Endothelial cell (in vitro differentiated cells): ENCODE data around the gene FIG4. TPM values are rescaled to one million over a fixed set of nuclear protein-coding genes. Genes with fewer than 3 reads are reported as not detected.

ENCODE experiments used
- DNase-seq: peaks from one replicate; pipeline ENCODE4 v3.0.0; 2021; ENCODE audit warnings: low spot score
- H3K27ac Mint-ChIP-seq: one replicate; pipeline ENCODE4 v1.8.0; 2021; ENCODE audit warnings: mixed read lengths, inconsistent platforms; ENCODE audit not compliant: unreplicated experiment
- H3K27me3 Mint-ChIP-seq: one replicate; pipeline ENCODE4 v1.8.0; 2021; ENCODE audit warnings: mild to moderate bottlenecking, moderate library complexity, mixed read lengths, inconsistent platforms; ENCODE audit not compliant: unreplicated experiment
- H3K36me3 Mint-ChIP-seq: one replicate; pipeline ENCODE4 v1.8.0; 2021; ENCODE audit warnings: mild to moderate bottlenecking, low read depth, mixed read lengths, inconsistent platforms; ENCODE audit not compliant: unreplicated experiment
- H3K4me1 Mint-ChIP-seq: one replicate; pipeline ENCODE4 v1.8.0; 2021; ENCODE audit warnings: mild to moderate bottlenecking, mixed read lengths, inconsistent platforms; ENCODE audit not compliant: unreplicated experiment
- H3K4me3 Mint-ChIP-seq: one replicate; pipeline ENCODE4 v1.8.0; 2021; ENCODE audit warnings: mild to moderate bottlenecking, mixed read lengths, inconsistent platforms; ENCODE audit not compliant: unreplicated experiment
- H3K9me3 Mint-ChIP-seq: one replicate; pipeline ENCODE4 v1.8.0; 2021; ENCODE audit warnings: mixed read lengths, inconsistent platforms; ENCODE audit not compliant: unreplicated experiment
- total RNA-seq: library from RNA; stranded (reverse); fragmentation: NEBNext Ultra II Directional; extraction: Animal tissue kit (Norgen Biotek cat#: 25700); gene quantifications from one replicate; pipeline ENCODE4 v1.2.1, GENCODE V29; 2021; ENCODE audit not compliant: unreplicated experiment
- TF ChIP-seq, protein P1 (sequence below): fragments of 200-600 bp; sonication (generic); IDR thresholded peaks from one replicate; pipeline ENCODE4 v1.5.0; 2021; ENCODE audit warnings: antibody characterized with exemption; ENCODE audit not compliant: unreplicated experiment

FIG4 gene
- total RNA-seq, 1 donor from 2014 or later: 9.2 TPM

DNA sequence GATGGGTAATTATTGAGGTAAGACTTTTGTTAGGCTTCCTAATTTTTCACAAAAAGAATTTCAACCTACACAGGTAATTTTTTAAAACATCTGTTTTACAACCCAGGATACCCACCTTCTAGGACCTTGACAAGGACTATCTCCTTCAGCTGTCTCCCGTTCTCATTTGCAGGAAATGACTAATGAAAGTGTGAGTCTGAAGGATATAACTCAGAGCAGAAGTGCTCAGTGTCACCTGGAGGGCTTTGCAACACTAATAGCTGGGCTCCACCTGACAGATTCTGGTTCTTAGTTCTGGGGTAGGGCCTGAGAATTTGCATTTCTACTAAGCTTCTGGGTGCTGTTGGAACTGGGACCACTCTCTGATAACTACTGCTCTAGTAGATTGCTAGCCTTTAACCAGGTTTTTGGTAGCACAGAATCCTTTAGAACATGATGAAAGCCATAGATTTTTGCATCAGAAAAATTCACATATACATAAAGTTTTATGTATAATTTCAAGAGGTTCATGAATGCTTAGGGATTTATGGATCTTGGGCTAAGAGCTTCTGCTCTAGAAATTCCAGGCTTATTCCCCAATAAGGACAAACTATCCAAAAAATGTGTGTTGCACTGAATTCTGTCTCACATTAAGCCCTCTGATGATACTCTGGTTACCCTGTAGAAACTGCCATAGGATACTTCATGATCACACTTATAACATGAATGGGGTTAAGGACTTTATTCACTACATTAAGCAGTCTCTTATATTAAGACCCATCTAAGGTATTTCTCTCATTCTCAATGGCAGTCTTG is 30.4 kb upstream of the FIG4 start:
- DNase-seq: no peak
- Mint-ChIP-seq H3K9me3 (no peaks in the 10 kb centered on the region), H3K4me1 (no peaks in the 10 kb centered on the region), H3K27me3 (peaks cover 2% of the 10 kb centered on the region), H3K27ac (no peak overlapping the region), H3K36me3 (no peaks in the 10 kb centered on the region), H3K4me3 (no peak overlapping the region)
- TF ChIP-seq, protein P1, sequence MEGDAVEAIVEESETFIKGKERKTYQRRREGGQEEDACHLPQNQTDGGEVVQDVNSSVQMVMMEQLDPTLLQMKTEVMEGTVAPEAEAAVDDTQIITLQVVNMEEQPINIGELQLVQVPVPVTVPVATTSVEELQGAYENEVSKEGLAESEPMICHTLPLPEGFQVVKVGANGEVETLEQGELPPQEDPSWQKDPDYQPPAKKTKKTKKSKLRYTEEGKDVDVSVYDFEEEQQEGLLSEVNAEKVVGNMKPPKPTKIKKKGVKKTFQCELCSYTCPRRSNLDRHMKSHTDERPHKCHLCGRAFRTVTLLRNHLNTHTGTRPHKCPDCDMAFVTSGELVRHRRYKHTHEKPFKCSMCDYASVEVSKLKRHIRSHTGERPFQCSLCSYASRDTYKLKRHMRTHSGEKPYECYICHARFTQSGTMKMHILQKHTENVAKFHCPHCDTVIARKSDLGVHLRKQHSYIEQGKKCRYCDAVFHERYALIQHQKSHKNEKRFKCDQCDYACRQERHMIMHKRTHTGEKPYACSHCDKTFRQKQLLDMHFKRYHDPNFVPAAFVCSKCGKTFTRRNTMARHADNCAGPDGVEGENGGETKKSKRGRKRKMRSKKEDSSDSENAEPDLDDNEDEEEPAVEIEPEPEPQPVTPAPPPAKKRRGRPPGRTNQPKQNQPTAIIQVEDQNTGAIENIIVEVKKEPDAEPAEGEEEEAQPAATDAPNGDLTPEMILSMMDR: no peak

DNA sequence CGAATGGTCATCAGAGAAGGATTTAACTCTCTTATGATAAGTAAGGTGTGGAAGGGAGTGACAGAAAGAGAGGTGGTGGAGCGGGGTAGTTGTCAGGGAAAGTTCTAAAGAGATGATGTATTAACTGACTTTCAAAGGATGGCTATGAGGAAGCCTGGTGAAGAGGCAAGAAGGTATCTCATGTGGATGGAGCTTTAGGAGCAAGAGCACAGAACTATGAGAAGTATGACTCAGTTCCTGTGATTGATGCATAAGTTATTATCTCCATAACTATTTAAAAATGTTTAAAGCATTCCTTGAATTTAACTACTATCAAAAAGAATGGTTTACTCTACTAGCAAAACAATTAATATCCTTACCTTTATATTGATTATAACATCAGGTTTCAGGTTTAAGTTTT is 28.9 kb upstream of the FIG4 start:
- Mint-ChIP-seq H3K4me1 (no peaks in the 10 kb centered on the region), H3K4me3 (no peak overlapping the region), H3K27me3 (peaks cover 2% of the 10 kb centered on the region), H3K27ac (no peak overlapping the region), H3K9me3 (no peaks in the 10 kb centered on the region), H3K36me3 (no peaks in the 10 kb centered on the region)
- DNase-seq: no peak
- TF ChIP-seq, protein P1: no peak

DNA sequence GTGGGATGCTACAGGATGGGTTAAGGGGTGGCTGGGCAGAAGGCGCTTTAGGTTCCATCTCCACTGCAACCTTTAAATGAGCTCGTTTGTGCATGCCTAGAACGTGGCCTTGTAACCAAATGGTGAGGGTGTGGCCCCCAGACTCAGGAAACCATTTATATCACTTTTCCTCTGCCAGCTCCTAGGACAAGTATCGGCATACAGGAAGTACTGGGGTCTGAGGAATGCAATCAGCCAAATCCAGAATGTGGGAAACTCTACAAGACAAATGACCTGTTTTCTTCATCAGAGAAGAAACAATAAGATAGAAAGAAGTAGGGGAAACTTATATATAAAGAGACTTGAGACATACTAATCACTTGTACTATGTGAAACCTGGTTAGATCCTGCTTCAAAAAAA is 21.3 kb upstream of the FIG4 start:
- Mint-ChIP-seq H3K4me3 (no peak overlapping the region), H3K27ac (no peak overlapping the region), H3K36me3 (no peaks in the 10 kb centered on the region), H3K4me1 (peaks cover 22% of the 10 kb centered on the region), H3K9me3 (no peaks in the 10 kb centered on the region), H3K27me3 (peaks cover 2% of the 10 kb centered on the region)
- TF ChIP-seq, protein P1: no peak
- no peak for DNase-seq

DNA sequence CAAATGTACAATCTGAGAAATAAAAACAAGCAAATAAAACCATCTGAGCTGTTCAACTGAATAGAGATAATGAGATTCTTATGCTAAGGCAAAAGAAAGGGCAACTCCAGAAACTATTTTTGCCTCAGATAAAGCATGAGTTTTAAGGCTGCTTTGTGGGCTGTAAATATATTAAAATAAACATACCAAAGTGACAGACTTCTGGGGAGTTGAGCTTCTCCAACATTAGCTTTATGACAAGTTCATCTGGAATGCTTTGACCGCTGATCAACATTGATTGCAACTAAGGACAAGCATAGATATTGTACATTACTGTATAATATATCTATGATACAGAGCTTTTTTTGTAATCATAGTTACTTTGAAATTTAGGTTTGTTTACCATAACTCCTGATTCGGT is 19.4 kb upstream of the FIG4 start:
- no peak overlapping the region for H3K4me3 Mint-ChIP-seq
- H3K36me3 Mint-ChIP-seq: no peaks in the 10 kb centered on the region
- no peaks in the 10 kb centered on the region for H3K27me3 Mint-ChIP-seq
- TF ChIP-seq, protein P1: no peak
- no peak overlapping the region for H3K27ac Mint-ChIP-seq
- H3K4me1 Mint-ChIP-seq: peaks cover 22% of the 10 kb centered on the region
- DNase-seq: no peak
- no peaks in the 10 kb centered on the region for H3K9me3 Mint-ChIP-seq

DNA sequence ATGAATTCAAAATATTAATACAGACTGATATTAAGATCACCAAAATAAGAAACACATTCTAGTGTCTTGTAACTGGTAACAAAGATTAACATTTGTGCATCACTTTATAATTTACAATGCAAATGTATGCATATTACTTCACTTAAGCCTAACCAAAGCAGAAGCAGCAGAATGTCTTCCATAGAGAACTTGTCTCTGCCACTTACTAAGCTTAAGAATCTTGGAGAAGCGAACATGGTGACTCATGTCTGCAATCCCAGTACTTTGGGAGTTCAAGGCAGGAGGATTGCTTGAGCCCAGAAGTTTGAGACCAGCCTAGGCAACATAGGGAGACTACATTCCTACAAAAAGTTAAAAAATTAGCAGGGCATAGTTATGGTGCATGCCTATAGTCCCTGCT is 18.9 kb upstream of the FIG4 start:
- TF ChIP-seq, protein P1: no peak
- H3K9me3 Mint-ChIP-seq: no peaks in the 10 kb centered on the region
- no peak overlapping the region for H3K4me3 Mint-ChIP-seq
- no peak for DNase-seq
- no peaks in the 10 kb centered on the region for H3K27me3 Mint-ChIP-seq
- peaks cover 22% of the 10 kb centered on the region for H3K4me1 Mint-ChIP-seq
- H3K27ac Mint-ChIP-seq: no peak overlapping the region
- H3K36me3 Mint-ChIP-seq: no peaks in the 10 kb centered on the region
